GM10248 (cell line): ENCODE measurements around the gene GGNBP2.

ENCODE experiments used
- CTCF ChIA-PET: fragments of 300-600 bp; sonication (Branson Sonifier 250); formaldehyde crosslinking; extraction: SDS; loops from one replicate; lab custom pipeline; 2021; ENCODE audit warnings: antibody characterized with exemption; lab: Yijun Ruan, JAX
- POLR2A ChIA-PET: fragments of 350-650 bp; sonication (Branson Sonifier 250); formaldehyde crosslinking; extraction: SDS; loops from one replicate; lab custom pipeline; 2020; ENCODE audit warnings: antibody characterized with exemption; lab: Yijun Ruan, JAX
- DNase-seq: peaks from one replicate; pipeline ENCODE4 v3.0.0; 2012; ENCODE audit errors: extremely low spot score
- CTCF ChIP-seq: IDR thresholded peaks from 2 replicates; pipeline ENCODE4 v1.5.1; 2012; ENCODE audit warnings: mild to moderate bottlenecking, low read depth; ENCODE audit errors: extremely low read depth, missing control alignments, control extremely low read depth

Gene GGNBP2

GRCh38 chr17:36594626-36595401 lies 50.1 kb downstream of the GGNBP2 start:
- ChIA-PET POLR2A (no interaction called here), CTCF (interaction anchor here (5.3 kb wide), 1 partner anchor 8 kb away, joined by 43 read pairs; the partner anchor contains the start of gene MRM1)
- TF ChIP-seq CTCF: no peak
- no peak for DNase-seq

DNA sequence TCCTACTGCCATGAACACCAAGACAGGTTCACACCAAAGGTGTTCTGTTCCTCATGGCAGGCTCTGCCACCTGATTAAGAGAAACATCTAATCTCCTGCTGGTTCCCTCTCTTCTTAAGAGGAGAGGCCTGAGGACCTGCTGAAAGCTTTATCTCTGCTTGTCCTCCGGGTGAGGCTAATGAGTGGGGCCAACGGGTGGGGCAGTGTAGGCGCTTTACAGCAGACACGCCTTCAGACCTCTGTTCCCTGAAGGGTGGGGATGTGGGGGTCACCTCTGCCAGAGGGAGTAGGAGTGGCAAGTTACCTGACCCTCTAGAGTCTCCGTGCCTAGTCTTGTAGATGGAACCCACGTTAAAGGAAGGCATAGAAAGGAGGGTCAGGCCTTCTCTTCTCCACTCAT lies 52.5 kb downstream of the GGNBP2 start:
- no peak for DNase-seq
- ChIA-PET CTCF (interaction anchor here (1.2 kb wide), 1 partner anchor 450 kb away, joined by 3 read pairs; no protein-coding TSS in a partner anchor), POLR2A (no interaction called here)
- no peak for TF ChIP-seq CTCF

DNA sequence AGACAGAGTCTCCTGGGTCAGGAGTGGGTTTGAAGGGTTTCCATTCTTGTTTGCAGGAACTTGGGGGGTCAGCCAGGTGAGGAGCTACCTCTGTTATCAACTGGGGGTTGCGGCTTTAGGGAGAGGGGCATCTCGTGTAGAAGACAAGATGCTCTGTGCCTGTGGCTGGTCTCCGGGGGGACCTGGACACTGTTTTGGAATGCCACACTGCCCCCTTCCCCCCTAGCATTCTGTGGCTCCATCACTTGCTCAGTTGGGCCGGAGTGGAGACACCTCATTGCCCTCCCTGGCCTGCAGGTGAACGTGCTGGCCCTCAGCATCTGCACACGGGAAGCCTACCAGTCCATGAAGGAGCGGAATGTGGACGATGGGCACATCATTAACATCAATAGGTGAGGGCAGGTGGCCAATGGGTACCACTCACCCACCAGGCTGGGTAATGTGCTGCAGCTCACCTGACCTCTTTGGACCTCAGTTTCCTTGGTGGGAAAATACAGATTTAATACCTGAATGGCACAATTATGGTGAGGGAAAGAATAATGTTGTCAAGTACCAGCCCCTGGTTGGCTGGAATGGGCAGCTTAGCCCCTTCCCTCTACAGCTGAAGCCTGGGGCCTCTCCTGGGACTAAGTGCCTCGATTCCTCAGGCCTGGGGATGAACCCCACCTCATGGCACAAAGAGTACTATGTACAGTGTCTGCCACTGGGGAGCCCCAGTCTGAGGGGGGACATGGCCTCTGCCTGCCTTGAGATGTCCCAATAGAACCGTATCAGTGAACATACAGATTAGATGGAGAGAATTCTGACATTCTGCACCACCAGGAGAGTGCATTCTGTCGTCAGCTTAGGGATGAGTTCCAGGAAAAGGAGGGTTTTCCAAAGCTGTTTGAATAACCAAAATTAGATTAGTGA lies 53.4 kb downstream of the GGNBP2 start:
- POLR2A ChIA-PET: no interaction called here
- CTCF ChIA-PET: interaction anchor here (1.2 kb wide), 1 partner anchor 449 kb away, joined by 3 read pairs; no protein-coding TSS in a partner anchor
- DNase-seq: no peak
- TF ChIP-seq CTCF: no peak

DNA sequence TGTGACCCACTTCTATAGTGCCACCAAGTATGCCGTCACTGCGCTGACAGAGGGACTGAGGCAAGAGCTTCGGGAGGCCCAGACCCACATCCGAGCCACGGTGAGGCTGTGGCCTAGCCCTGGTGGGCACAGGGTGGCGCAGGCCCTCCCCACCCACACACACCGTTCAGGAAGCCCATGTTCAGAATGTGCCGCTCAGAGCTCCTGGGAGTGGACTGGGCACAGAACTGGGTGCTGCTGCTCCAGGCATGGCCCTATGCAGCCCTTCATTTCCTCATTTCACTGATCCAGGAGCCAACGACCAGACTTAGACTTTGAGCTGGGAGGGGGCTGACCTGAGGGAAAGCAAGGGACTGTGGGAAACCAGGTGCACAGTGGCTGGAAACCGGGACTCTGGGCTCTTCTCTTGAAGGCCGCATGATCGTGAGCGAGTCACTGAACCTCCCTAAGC lies 54.3 kb downstream of the GGNBP2 start:
- CTCF ChIA-PET: interaction anchor here (1.0 to 6.3 kb wide), 4 partner anchors 9 to 774 kb away, joined by 3 to 48 read pairs (median 3); no protein-coding TSS in a partner anchor
- no peak for DNase-seq
- POLR2A ChIA-PET: no interaction called here

DNA sequence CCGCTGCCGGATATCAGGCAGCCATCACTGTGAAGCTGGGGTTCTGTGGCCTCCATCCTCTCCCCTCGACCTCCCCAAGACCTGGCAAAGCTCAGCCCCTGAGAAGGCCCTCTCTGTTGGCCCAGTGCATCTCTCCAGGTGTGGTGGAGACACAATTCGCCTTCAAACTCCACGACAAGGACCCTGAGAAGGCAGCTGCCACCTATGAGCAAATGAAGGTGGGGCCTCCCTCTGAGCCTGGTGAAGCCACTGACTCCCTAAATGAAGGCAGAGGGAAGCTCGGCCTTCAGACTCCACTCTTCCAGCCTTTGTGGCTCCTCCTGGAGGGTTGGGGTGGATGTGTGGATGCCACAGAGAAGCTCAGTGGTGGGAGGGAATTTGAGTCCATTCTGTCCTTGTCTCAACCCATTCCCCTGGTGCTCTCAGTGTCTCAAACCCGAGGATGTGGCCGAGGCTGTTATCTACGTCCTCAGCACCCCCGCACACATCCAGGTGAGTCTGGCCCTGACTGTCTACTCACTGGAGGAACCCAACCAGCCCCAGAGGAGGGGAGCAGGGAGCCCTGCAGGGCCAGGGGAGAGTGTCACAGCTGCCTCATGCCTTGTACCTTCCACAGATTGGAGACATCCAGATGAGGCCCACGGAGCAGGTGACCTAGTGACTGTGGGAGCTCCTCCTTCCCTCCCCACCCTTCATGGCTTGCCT lies 55.0 kb downstream of the GGNBP2 start:
- no peak for DNase-seq
- no peak for TF ChIP-seq CTCF
- CTCF ChIA-PET: interaction anchor here (1.0 to 6.3 kb wide), 6 partner anchors 8 to 773 kb away, joined by 3 to 48 read pairs (median 16); no protein-coding TSS in a partner anchor
- POLR2A ChIA-PET: no interaction called here

More for the DNA sequence above, 54.3 kb downstream of the GGNBP2 start:
- TF ChIP-seq CTCF: no peak
